IMR-90 (cell line): ENCODE data around the gene PFAS. TPM values are rescaled to one million over a fixed set of nuclear protein-coding genes. Genes with fewer than 3 reads are reported as not detected.

Experiments
- CEBPB ChIP-seq: IDR thresholded peaks from 2 replicates; pipeline ENCODE4 v1.6.1; 2012; ENCODE audit warnings: low read depth, low read length, improper control_type of control experiment
- CTCF ChIP-seq: conservative IDR thresholded peaks from 2 replicates; pipeline ENCODE4 v1.5.1; 2012; ENCODE audit warnings: mild to moderate bottlenecking, low read depth, low read length, improper control_type of control experiment
- FOS ChIP-seq: fragments of 150-350 bp; IDR thresholded peaks from 2 replicates; pipeline ENCODE4 v1.6.1; 2016; ENCODE audit warnings: low read depth, low read length
- SMC3 ChIP-seq: fragments of 150-350 bp; IDR thresholded peaks from 2 replicates; pipeline ENCODE4 v1.6.1; 2016; ENCODE audit warnings: low read depth, mild to moderate bottlenecking, antibody characterized with exemption, low read length, moderate library complexity
- polyA plus RNA-seq, 3 experiments: library from polyadenylated mRNA; depleted of rRNA; stranded (reverse); fragments of >200 nt; gene quantifications; 2 replicates each; pipeline ENCODE4 v1.2.3, GENCODE V29; 2012; ENCODE audit warnings: low replicate concordance in 1 of 3
- total RNA-seq: library from RNA; depleted of rRNA; stranded (reverse); fragments of >200 nt; gene quantifications from 2 replicates; pipeline ENCODE4 v1.2.3, GENCODE V29; 2012

PFAS gene
- total and polyA plus RNA-seq, 2 of the 4 experiments (the other 2 are of a cell fraction) = 20.7 to 26.2 TPM

- TF ChIP-seq SMC3 (no peak), FOS (no peak), CTCF (no peak), CEBPB (peak; percentile 35; the same call in 1 of the 2 replicates)
Observed at GRCh38 chr17:8288336-8289102, 39.4 kb downstream of the PFAS start, which contains the start of gene RANGRF (continued).
